ENCODE results near the gene TRIM3. TPM values are rescaled to one million over a fixed set of nuclear protein-coding genes. Genes with fewer than 3 reads are reported as not detected.

TRIM3 gene
- total and polyA plus RNA-seq, 2 of the 8 experiments (the other 6 are each of a cell fraction or from before 2014, with no cell fraction given) = 10.7 to 14.3 TPM

DNA sequence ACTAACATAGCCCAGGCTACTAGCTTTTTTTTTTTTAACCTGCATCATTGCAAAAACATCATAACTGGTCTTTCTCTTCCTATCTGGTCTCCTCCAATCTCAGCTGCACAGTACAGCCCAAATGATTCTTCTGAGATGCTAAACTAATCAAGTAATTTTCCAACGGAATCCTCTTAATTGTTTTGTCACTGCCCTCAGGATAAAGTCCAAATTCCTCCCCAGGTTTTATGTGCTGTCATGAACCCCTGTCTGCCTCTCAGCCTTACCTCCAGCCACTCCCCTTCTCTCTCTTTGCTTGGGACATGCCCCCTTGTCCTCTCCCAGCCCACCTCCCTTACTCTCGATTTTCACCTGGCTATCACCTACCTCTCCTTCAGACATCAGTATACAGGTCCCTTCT is 67.4 kb downstream of the TRIM3 start:
- H3K79me1 ChIP-seq (ENCODE audit: low read depth, low read length) = no peaks in the 10 kb centered on the region
- H2AK5ac ChIP-seq (ENCODE audit: low read depth, low read length) = no peak overlapping the region
- no peaks in the 10 kb centered on the region for H3K27me3 ChIP-seq (replicated peaks in 1 of 4; ENCODE audit: control insufficient read depth in 3 of 4, extremely low read depth in 1 of 4, insufficient read depth in 3 of 4, low read length in 3 of 4)
- H4K8ac ChIP-seq (ENCODE audit: extremely low read depth, insufficient read depth, low read length) = no peak overlapping the region
- peaks cover 2 to 14% of the 10 kb centered on the region in 2 experiments for H4K20me1 ChIP-seq (replicated peaks in 1 of 2; ENCODE audit: control insufficient read depth in 1 of 2, insufficient read depth in 2 of 2, low read length in 2 of 2)
- no peaks in the 10 kb centered on the region for H3K9me3 ChIP-seq (ENCODE audit: insufficient read depth in 2 of 2, low read depth in 1 of 2, low read length in 1 of 2)
- no peak overlapping the region for H3K4me2 ChIP-seq (ENCODE audit: insufficient read depth in 1 of 2, low read depth in 2 of 2, low read length in 2 of 2)
- H4K5ac ChIP-seq (ENCODE audit: insufficient read length, low read depth, low read length) = no peak overlapping the region
- no peak overlapping the region for H3K18ac ChIP-seq (ENCODE audit: extremely low read depth, low read length)
- no peak overlapping the region for H3K27ac ChIP-seq (ENCODE audit: low read depth, low read length)
- H3K4me3 ChIP-seq (ENCODE audit: extremely low read depth in 1 of 4, insufficient read depth in 2 of 4, low read depth in 3 of 4, low read length in 4 of 4) = no peak overlapping the region
- no peak overlapping the region for H3K14ac ChIP-seq (ENCODE audit: insufficient read length)
- H3K79me2 ChIP-seq (ENCODE audit: control insufficient read depth in 1 of 2, insufficient read depth in 2 of 2, low read length in 2 of 2) = no peaks in the 10 kb centered on the region
- no peak overlapping the region for H2BK20ac ChIP-seq (ENCODE audit: low read length)
- no peak overlapping the region for H3K9ac ChIP-seq (replicated peaks in 1 of 4; ENCODE audit: extremely low read depth in 1 of 4, low read depth in 3 of 4, low read length in 3 of 4)
- H3K4ac ChIP-seq (replicated peaks; ENCODE audit: insufficient read length, low read depth, low read length) = no peak overlapping the region
- POLR2A ChIA-PET (ENCODE audit: partially characterized antibody) = interaction anchor here (1.4 to 3.0 kb wide), 3 partner anchors 12 to 20 kb away, joined by 3 to 10 read pairs (median 7); partner anchors contain the start of gene APBB1
- WGBS, 2 experiments (ENCODE audit: extremely low coverage in 1 of 2, insufficient coverage in 1 of 2, insufficient read length in 1 of 2, insufficient replicate concordance in 2 of 2, low coverage in 1 of 2, low lambda C conversion rate in 2 of 2, missing lambda C conversion rate in 1 of 2) = 88% methylated on average over 2 of the region's 2 CpGs; no CpG with 5 or more reads in 1 of the 2 experiments
- H3K56ac ChIP-seq (replicated peaks; ENCODE audit: insufficient read length, low read depth, low read length) = no peak overlapping the region
- H3K4me1 ChIP-seq (replicated peaks in 1 of 4; ENCODE audit: control insufficient read depth in 3 of 4, insufficient read depth in 4 of 4, low read length in 3 of 4) = peaks cover 8 to 15% (median 10%) of the 10 kb centered on the region in 4 experiments
- H2BK120ac ChIP-seq (replicated peaks; ENCODE audit: low read depth, low read length) = no peak overlapping the region
- FAIRE-seq (no peak), DNase-seq (ENCODE audit: low read depth in 1 of 2, low spot score in 2 of 2) (no peak)
- no peak overlapping the region for H2AFZ ChIP-seq (ENCODE audit: low read length)
- H3K36me3 ChIP-seq (ENCODE audit: control insufficient read depth in 2 of 4, insufficient read depth in 4 of 4, low read length in 3 of 4) = no peaks in the 10 kb centered on the region
- no peak overlapping the region for H3K23ac ChIP-seq (ENCODE audit: insufficient read length)
- no peak overlapping the region for H2BK12ac ChIP-seq (ENCODE audit: low read depth, low read length)
- no peaks in the 10 kb centered on the region for H3K23me2 ChIP-seq (ENCODE audit: low read depth, low read length)
- CTCF ChIA-PET (ENCODE audit: partially characterized antibody) = interaction anchor here (1.4 to 9.5 kb wide), 5 partner anchors 12 to 37 kb away, joined by 4 to 79 read pairs (median 10); partner anchors contain the start of genes APBB1 and HPX
- no peak overlapping the region for H4K91ac ChIP-seq (replicated peaks; ENCODE audit: insufficient read length, low read length)
- no peak overlapping the region for H2BK15ac ChIP-seq (ENCODE audit: low read length)
- no peak overlapping the region for H2BK5ac ChIP-seq (ENCODE audit: low read depth, low read length)
- TF ChIP-seq SP4 (IDR thresholded peaks at IDR 0.05; ENCODE audit: low read length) = no peak
- TF ChIP-seq GABPA (IDR thresholded peaks at IDR 0.05; ENCODE audit: borderline replicate concordance, insufficient read depth, low read length) = no peak
- TF ChIP-seq JUND (IDR thresholded peaks at IDR 0.05; ENCODE audit: low read length) = no peak
- TF ChIP-seq, protein P1, sequence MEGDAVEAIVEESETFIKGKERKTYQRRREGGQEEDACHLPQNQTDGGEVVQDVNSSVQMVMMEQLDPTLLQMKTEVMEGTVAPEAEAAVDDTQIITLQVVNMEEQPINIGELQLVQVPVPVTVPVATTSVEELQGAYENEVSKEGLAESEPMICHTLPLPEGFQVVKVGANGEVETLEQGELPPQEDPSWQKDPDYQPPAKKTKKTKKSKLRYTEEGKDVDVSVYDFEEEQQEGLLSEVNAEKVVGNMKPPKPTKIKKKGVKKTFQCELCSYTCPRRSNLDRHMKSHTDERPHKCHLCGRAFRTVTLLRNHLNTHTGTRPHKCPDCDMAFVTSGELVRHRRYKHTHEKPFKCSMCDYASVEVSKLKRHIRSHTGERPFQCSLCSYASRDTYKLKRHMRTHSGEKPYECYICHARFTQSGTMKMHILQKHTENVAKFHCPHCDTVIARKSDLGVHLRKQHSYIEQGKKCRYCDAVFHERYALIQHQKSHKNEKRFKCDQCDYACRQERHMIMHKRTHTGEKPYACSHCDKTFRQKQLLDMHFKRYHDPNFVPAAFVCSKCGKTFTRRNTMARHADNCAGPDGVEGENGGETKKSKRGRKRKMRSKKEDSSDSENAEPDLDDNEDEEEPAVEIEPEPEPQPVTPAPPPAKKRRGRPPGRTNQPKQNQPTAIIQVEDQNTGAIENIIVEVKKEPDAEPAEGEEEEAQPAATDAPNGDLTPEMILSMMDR (IDR thresholded peaks at IDR 0.05; ENCODE audit: control extremely low read depth in 1 of 3, insufficient read depth in 1 of 3, low read depth in 1 of 3, low read length in 3 of 3) = no peak
- no peak for TF ChIP-seq RAD21 (IDR thresholded peaks at IDR 0.05 in 1 of 2, conservative IDR thresholded peaks at IDR 0.05 in 1 of 2; ENCODE audit: low read depth in 2 of 2, low read length in 2 of 2)
- TF ChIP-seq SP1 (IDR thresholded peaks at IDR 0.05; ENCODE audit: low read depth, low read length) = no peak
- no peak for TF ChIP-seq CHD1 (IDR thresholded peaks at IDR 0.05; ENCODE audit: low read depth, low read length)
- TF ChIP-seq BACH1 (IDR thresholded peaks at IDR 0.05; ENCODE audit: low read length) = no peak
- no peak for TF ChIP-seq SRF (IDR thresholded peaks at IDR 0.05; ENCODE audit: low read depth, low read length)
- no peak for TF ChIP-seq KDM5A (IDR thresholded peaks at IDR 0.05; ENCODE audit: low read length)
- no peak for TF ChIP-seq RFX5 (IDR thresholded peaks at IDR 0.05; ENCODE audit: borderline replicate concordance, low read depth, low read length)
- no peak for TF ChIP-seq ZNF274 (IDR thresholded peaks at IDR 0.05; ENCODE audit: borderline replicate concordance, extremely low read depth, low read length)

All from H1 (cell line).